ENCODE data around the gene CPNE9.

The CPNE9 gene

GRCh38 chr3:9703736-9704346 lies at the start of gene CPNE9:
TSS of gene CPNE9 (plus strand) at chr3:9703833. CDS start at chr3:9703997, 164 bp downstream.
- DNase-seq (ENCODE audit: low spot score): no peak

GRCh38 chr3:9659849-9660248 lies 43.8 kb upstream of the CPNE9 start:
- no peak for DNase-seq (ENCODE audit: low spot score)

- no peak for DNase-seq (ENCODE audit: low spot score)
These were observed 42.7 kb upstream of the CPNE9 start for GRCh38 chr3:9660972-9661371.

- DNase-seq (ENCODE audit: low spot score): no peak
These were observed 39.4 kb upstream of the CPNE9 start for GRCh38 chr3:9664119-9664751.

GRCh38 chr3:9666704-9667445 lies 36.8 kb upstream of the CPNE9 start:
- no peak for DNase-seq (ENCODE audit: low spot score)

- no peak for DNase-seq (ENCODE audit: low spot score)
These were observed 34.4 kb upstream of the CPNE9 start for GRCh38 chr3:9669277-9669676.

GRCh38 chr3:9669720-9670432 lies 33.8 kb upstream of the CPNE9 start:
- no peak for DNase-seq (ENCODE audit: low spot score)

- DNase-seq (ENCODE audit: low spot score): no peak
These were observed 30.6 kb upstream of the CPNE9 start for GRCh38 chr3:9673082-9673481.

GRCh38 chr3:9673752-9674151 lies 29.9 kb upstream of the CPNE9 start:
- DNase-seq (ENCODE audit: low spot score): no peak

- DNase-seq (ENCODE audit: low spot score): no peak
These were observed 27.8 kb upstream of the CPNE9 start for GRCh38 chr3:9675736-9676290.

GRCh38 chr3:9676785-9677184 lies 26.8 kb upstream of the CPNE9 start:
- no peak for DNase-seq (ENCODE audit: low spot score)

GRCh38 chr3:9678493-9678892 lies 25.1 kb upstream of the CPNE9 start:
- DNase-seq (ENCODE audit: low spot score): no peak

- no peak for DNase-seq (ENCODE audit: low spot score)
These were observed 24.1 kb upstream of the CPNE9 start for GRCh38 chr3:9679476-9680080.

GRCh38 chr3:9681011-9681722 lies 22.5 kb upstream of the CPNE9 start:
- no peak for DNase-seq (ENCODE audit: low spot score)

GRCh38 chr3:9681723-9682081 lies 21.9 kb upstream of the CPNE9 start:
- DNase-seq (ENCODE audit: low spot score): no peak

- no peak for DNase-seq (ENCODE audit: low spot score)
These were observed 21.5 kb upstream of the CPNE9 start for GRCh38 chr3:9682096-9682495.

- DNase-seq (ENCODE audit: low spot score): no peak
These were observed 20.2 kb upstream of the CPNE9 start for GRCh38 chr3:9683426-9683825.

- no peak for DNase-seq (ENCODE audit: low spot score)
These were observed 18.2 kb upstream of the CPNE9 start for GRCh38 chr3:9685216-9686049.

- no peak for DNase-seq (ENCODE audit: low spot score)
These were observed 17.5 kb upstream of the CPNE9 start for GRCh38 chr3:9686050-9686550.

- no peak for DNase-seq (ENCODE audit: low spot score)
These were observed 16.9 kb upstream of the CPNE9 start for GRCh38 chr3:9686703-9687102.
